Thyroid gland (tissue), 4 donors: Measurements from ENCODE around the gene CEACAM3. TPM values are rescaled to one million over a fixed set of nuclear protein-coding genes. Genes with fewer than 3 reads are reported as not detected.

Experiments
- DNase-seq, 2 donors: peaks; one replicate each; pipeline ENCODE4 v3.0.0-alpha.2; 2019
- H3K27ac ChIP-seq, 3 donors: fragments of 200-600 bp; sonication (generic); 1 replicate in 2 of 3; 2 replicates in 1 of 3; pipeline ENCODE4 v1.5.1; 2016 to 2019; ENCODE audit warnings: mild to moderate bottlenecking in 1 of 3, moderate library complexity in 1 of 3
- H3K27me3 ChIP-seq: fragments of 200-600 bp; sonication (generic); one replicate; pipeline ENCODE4 v1.5.1; 2019
- H3K36me3 ChIP-seq, 2 donors: fragments of 200-600 bp; sonication (generic); one replicate each; pipeline ENCODE4 v1.5.1; 2016 to 2019
- H3K4me1 ChIP-seq, 2 donors: fragments of 200-600 bp; sonication (generic); one replicate each; pipeline ENCODE4 v1.5.1; 2017 to 2019
- H3K4me3 ChIP-seq, 3 donors: fragments of 200-600 bp; sonication (generic); replicated peaks in 1 of 3; 1 replicate in 2 of 3; 2 replicates in 1 of 3; pipeline ENCODE4 v1.5.1; 2016; ENCODE audit warnings: mild to moderate bottlenecking in 1 of 3
- H3K9me3 ChIP-seq: fragments of 200-600 bp; sonication (generic); one replicate; pipeline ENCODE4 v1.5.1; 2017
- CTCF ChIP-seq, 6 experiments: fragments of 200-600 bp in 3 of 6; fragments of 450-650 bp in 3 of 6; sonication (generic) in 3 of 6; IDR thresholded peaks; one replicate each; pipeline ENCODE4 v1.5.1; 2016 to 2019; ENCODE audit warnings: antibody characterized with exemption in 6 of 6, mild to moderate bottlenecking in 2 of 6, inconsistent platforms in 1 of 6, moderate library complexity in 1 of 6
- POLR2A ChIP-seq, 2 donors: fragments of 450-650 bp; IDR thresholded peaks; one replicate each; pipeline ENCODE4 v1.6.1; 2017; ENCODE audit warnings: antibody characterized with exemption in 2 of 2, mild to moderate bottlenecking in 2 of 2, moderate library complexity in 1 of 2
- WGBS, 2 donors: methylation state at CpG; one replicate each; pipeline ENCODE4 v1.1.5; 2017; 5-methylcytosine and 5-hydroxymethylcytosine counted together
- intact Hi-C: fragments of 100-400 bp; cut with DNase I; formaldehyde crosslinking; loops from one replicate; pipeline ENCODE4 v1.15.1; 2023
- total RNA-seq, 4 donors: library from RNA; depleted of rRNA; stranded (reverse); fragments of >200 nt; gene quantifications; one replicate each; pipeline ENCODE4 v1.2.3, GENCODE V29; 2016

The CEACAM3 gene
- total RNA-seq, 4 donors from 2014 or later = not detected

GRCh38 chr19:41815301-41815700 is 18.9 kb downstream of the CEACAM3 start:
- H3K27me3 ChIP-seq = no peaks in the 10 kb centered on the region
- intact Hi-C loops = no loop called here

GRCh38 chr19:41816761-41817160 is 20.4 kb downstream of the CEACAM3 start:
- no peak overlapping the region for H3K4me3 ChIP-seq
- intact Hi-C loops = no loop called here
- peaks cover 7% of the 10 kb centered on the region in 2 donors for H3K4me1 ChIP-seq
- H3K9me3 ChIP-seq = no peaks in the 10 kb centered on the region
- peak overlapping the region in 1 of 3 donors; percentile 61 for H3K27ac ChIP-seq
- 54 to 57% methylated on average over 2 of the region's 2 CpGs for WGBS, 2 donors
- TF ChIP-seq POLR2A (IDR thresholded peaks at IDR 0.05) = no peak
- no peak for TF ChIP-seq CTCF (IDR thresholded peaks at IDR 0.05)
- no peaks in the 10 kb centered on the region for H3K27me3 ChIP-seq
- H3K36me3 ChIP-seq = no peaks in the 10 kb centered on the region
- peak in 1 of 2 donors; percentile 11 for DNase-seq

More at GRCh38 chr19:41815301-41815700, 18.9 kb downstream of the CEACAM3 start:
- H3K27ac ChIP-seq = no peak overlapping the region
- H3K9me3 ChIP-seq = no peaks in the 10 kb centered on the region
- 68 to 80% methylated on average over 4 of the region's 4 CpGs for WGBS, 2 donors
- H3K36me3 ChIP-seq = no peaks in the 10 kb centered on the region
- H3K4me3 ChIP-seq = no peak overlapping the region
- TF ChIP-seq CTCF (IDR thresholded peaks at IDR 0.05) (no peak), POLR2A (IDR thresholded peaks at IDR 0.05) (no peak)
- no peak for DNase-seq
- peaks cover 7% of the 10 kb centered on the region in 2 donors for H3K4me1 ChIP-seq

- no peak for TF ChIP-seq POLR2A (IDR thresholded peaks at IDR 0.05)
- TF ChIP-seq CTCF (IDR thresholded peaks at IDR 0.05) = peak; percentile 26 to 94 (median 80)
- WGBS, 2 donors = 28 to 31% methylated on average over 12 of the region's 12 CpGs
- Histone ChIP-seq H3K4me3 (no peak overlapping the region), H3K36me3 (no peaks in the 10 kb centered on the region), H3K27me3 (no peaks in the 10 kb centered on the region), H3K4me1 (peaks cover 7% of the 10 kb centered on the region in 2 donors), H3K9me3 (no peaks in the 10 kb centered on the region), H3K27ac (no peak overlapping the region)
- peak; percentile 48 to 50 for DNase-seq
- intact Hi-C loops = no loop called here
Measured at GRCh38 chr19:41821003-41821735, 24.8 kb downstream of the CEACAM3 start.

- Histone ChIP-seq H3K27me3 (no peaks in the 10 kb centered on the region), H3K4me3 (no peak overlapping the region), H3K9me3 (no peaks in the 10 kb centered on the region), H3K36me3 (no peaks in the 10 kb centered on the region), H3K4me1 (no peaks in the 10 kb centered on the region), H3K27ac (no peak overlapping the region)
- intact Hi-C loops = no loop called here
- TF ChIP-seq POLR2A (IDR thresholded peaks at IDR 0.05) = no peak
- TF ChIP-seq CTCF (IDR thresholded peaks at IDR 0.05) = no peak
- WGBS, 2 donors = 56 to 71% methylated on average over 13 of the region's 13 CpGs
- no peak for DNase-seq
Measured at GRCh38 chr19:41837981-41838708, 41.8 kb downstream of the CEACAM3 start.

- Histone ChIP-seq H3K4me3 (no peak overlapping the region), H3K9me3 (no peaks in the 10 kb centered on the region), H3K27me3 (no peaks in the 10 kb centered on the region), H3K4me1 (no peaks in the 10 kb centered on the region), H3K27ac (no peak overlapping the region), H3K36me3 (no peaks in the 10 kb centered on the region)
- no peak for DNase-seq
- intact Hi-C loops = no loop called here
- 54 to 78% methylated on average over 2 of the region's 2 CpGs for WGBS, 2 donors
- TF ChIP-seq POLR2A (IDR thresholded peaks at IDR 0.05) (no peak), CTCF (IDR thresholded peaks at IDR 0.05) (no peak)
Measured at GRCh38 chr19:41839211-41839610, 42.8 kb downstream of the CEACAM3 start.
